Measurements from ENCODE around the gene PDZK1IP1.
A peak's percentile ranks its signal among the peaks of the same experiment; 100 is the strongest.
"Not testable (repeated sequence)": the region's sequence is repeated elsewhere in the genome, so short reads cannot be mapped to it uniquely, and the experiment has no call there.

Gene PDZK1IP1

GRCh38 chr1:47223921-47224675 lies 34.3 kb upstream of the PDZK1IP1 start:
- DNase-seq (ENCODE audit: low spot score), result no peak

DNA sequence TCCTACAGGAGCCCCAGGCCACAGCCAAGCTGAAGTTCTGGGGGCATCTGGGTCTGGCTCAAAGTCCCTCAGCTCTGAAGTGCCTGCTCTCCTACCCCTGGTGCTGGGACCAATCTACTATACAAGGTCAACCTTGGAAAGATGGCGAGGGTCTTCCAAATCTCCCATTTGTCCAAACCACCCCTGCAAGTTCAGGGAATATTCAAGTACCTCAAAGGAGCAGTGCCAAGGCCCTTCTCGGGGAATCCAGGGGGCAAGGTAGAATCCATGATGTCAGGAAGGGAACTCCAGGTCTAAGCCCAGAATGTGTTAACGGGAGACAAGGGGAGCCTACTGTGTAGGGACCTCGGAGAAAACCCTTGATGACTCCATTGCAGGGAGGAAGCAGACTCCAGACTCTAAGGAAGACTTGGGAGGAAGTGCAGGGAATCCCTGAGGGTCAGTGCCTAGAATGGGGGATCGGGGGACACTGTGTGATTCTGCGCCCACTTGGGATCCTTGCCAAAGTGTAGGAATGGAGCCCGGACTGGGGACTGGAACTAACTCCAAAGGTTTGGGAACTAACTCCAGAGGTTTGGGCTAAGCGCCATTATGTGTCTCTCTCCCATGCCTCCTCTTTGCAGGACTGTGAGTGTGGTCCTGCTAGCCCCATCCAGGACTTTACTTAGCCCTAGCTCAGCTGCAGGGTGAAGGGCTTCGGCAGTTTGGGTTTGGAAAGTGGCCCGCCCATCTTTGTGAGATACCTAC lies 33.5 kb upstream of the PDZK1IP1 start:
- DNase-seq (ENCODE audit: low spot score), result no peak

DNA sequence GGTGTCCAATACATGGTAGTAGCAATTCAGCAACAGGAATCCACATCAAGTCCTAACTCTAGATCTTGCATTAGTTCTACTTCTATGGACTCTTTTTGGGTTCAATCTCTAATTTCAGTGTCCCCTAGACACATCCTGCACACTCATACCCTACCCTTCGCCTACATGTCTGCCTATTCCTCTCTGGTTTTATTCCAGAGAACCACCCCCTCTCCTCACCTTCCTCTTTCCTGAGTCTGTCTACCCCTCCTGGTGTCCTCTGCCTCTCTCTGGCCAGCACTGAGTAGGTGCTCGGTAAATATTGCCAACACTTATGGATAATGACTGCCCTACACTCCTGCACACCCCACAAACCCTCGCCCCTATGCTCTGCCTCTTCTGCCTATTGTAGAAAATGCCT lies 32.6 kb upstream of the PDZK1IP1 start:
- no peak for DNase-seq (ENCODE audit: low spot score)

GRCh38 chr1:47219590-47220220 lies 29.9 kb upstream of the PDZK1IP1 start:
- DNase-seq (ENCODE audit: low spot score), result no peak

GRCh38 chr1:47219001-47219400 lies 29.2 kb upstream of the PDZK1IP1 start:
- no peak for DNase-seq (ENCODE audit: low spot score)

DNA sequence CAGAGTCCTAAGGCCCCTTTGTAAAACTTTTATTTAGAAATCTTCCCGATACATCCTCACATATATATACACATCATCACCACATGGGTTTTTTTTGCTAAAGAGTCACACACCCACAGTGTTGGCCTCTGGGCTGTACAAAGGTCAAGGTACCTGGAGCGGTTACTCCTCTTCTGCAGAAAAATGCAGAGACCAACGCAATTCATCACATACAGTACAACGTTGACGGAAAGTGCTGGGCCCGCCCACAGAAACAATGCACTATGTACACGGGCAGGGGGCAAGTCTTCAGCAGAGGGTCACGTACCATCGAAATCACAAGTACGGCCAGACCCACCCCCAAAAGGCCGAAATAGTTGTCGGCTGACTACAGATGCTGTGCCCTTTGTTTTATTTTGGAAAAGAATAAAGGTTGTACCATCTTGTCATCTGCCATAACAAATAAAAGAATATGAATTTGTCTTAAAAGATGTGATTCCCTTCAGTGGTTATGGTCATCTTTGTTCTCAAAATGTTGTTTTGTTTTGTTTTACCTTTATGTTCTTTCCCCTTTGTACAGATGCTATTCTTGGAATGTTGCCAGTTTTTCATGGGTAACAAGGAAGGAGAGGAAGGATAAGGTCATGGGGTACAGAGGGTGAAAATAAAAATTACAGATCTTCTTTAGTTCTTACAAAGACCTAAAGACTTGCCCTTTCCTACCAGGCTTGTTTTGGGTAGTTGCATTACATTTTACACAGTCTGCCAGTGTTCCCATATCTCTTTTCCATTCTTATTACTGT lies 26.6 kb upstream of the PDZK1IP1 start:
- no peak for DNase-seq (ENCODE audit: low spot score)

DNA sequence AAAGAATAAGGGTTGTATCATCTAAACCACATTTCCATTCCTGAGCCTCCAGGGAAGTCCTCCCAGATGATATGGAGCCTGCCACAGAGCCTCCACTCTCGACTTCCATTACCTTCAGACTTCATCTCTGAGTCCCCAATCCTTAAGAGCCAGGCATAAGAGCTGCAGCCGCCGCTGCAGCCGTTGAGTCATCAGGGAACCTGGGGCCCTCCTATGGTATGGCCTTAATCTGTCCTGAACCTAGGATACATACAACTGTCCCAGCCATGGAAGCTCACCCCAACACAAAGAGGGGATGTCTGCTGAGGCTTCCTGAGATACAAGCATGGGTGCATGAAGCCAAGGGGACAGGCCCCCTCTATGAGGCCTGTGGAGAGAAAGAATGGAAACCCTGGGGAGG lies 25.9 kb upstream of the PDZK1IP1 start:
- DNase-seq (ENCODE audit: low spot score), result no peak

DNA sequence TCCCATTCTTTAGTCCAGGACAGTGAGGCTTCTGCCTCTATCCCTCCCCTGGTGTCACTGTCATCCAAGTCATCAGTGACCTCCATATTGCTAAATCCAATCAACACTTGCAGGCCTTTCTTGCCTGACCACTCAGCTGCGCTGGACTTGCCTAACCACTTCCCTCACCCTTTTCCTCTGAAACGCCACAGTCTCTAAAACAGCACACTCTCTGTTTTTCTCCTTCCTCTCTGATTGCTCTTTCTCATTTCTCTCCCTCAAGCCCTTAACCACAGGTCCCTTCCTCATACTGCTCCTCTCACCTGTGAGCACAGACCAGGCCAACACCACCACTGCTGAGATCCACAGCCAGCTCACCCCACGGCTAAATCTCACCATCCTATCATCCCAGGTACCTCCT lies 24.7 kb upstream of the PDZK1IP1 start:
- DNase-seq (ENCODE audit: low spot score), result no peak

GRCh38 chr1:47213230-47213963 lies 23.6 kb upstream of the PDZK1IP1 start:
- peak; percentile 31 for DNase-seq (ENCODE audit: low spot score)

GRCh38 chr1:47212636-47213229 lies 22.9 kb upstream of the PDZK1IP1 start:
- no peak for DNase-seq (ENCODE audit: low spot score)

- no peak for DNase-seq (ENCODE audit: low spot score)
These were observed 22.0 kb upstream of the PDZK1IP1 start for GRCh38 chr1:47211796-47212269.

- DNase-seq (ENCODE audit: low spot score), result peak; percentile 84
These were observed 20.8 kb upstream of the PDZK1IP1 start for GRCh38 chr1:47210666-47211065.

DNA sequence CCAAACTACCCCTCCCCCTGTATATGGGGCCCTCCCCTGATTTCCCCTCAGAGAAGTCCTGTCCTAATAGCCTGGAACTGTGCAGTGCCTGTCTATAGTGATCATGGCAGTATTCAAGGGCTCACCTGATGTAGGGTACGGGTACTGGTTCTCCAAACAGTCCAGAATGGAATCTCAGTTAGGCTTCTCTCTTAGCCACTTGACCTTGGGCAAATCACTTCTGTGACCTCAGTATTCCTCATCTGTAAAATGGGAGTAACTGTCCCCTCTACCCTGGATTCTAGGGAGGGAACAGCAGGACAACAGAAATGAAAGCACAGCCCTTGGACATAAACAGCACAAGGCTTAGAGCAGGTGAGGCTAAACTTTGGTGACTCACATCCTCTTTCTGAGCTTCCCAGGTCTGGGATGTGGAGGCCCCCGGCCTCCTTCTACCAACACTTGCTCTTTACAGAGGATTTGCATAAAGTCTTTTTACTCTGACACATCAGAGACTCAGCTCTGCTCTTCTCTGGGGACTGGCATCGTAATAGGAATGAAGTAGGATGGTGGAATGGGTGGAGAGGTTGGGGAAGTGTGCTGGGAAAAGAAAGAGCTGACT lies 20.0 kb upstream of the PDZK1IP1 start:
- peak; percentile 85 for DNase-seq (ENCODE audit: low spot score)

DNA sequence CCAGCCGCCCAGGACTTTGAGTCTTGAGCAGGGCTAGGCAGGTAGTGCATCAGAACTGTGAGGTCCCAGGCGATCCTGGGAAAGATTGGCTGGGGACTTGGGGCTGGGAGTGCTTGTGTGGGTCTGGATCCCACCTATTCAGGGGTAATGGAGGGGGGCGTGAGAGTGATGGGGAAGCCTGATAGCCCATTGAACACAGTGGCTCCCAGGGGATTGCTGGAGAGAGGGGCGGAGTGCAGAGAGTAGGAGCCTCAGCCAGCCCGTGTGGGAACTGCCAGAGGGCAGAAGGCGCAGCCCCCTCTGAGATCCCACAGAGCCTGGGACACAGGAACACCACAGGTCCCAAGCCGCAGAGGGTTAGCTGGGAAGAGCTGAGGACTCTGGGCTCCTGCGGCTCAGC lies 19.3 kb upstream of the PDZK1IP1 start:
- no peak for DNase-seq (ENCODE audit: low spot score)

GRCh38 chr1:47208374-47208850 lies 18.6 kb upstream of the PDZK1IP1 start:
- no peak for DNase-seq (ENCODE audit: low spot score)

- peak; percentile 85 for DNase-seq (ENCODE audit: low spot score)
These were observed 18.1 kb upstream of the PDZK1IP1 start for GRCh38 chr1:47207803-47208373.

GRCh38 chr1:47205918-47206317 lies 16.1 kb upstream of the PDZK1IP1 start:
- DNase-seq (ENCODE audit: low spot score), result no peak

GRCh38 chr1:47203504-47203903 lies 13.7 kb upstream of the PDZK1IP1 start:
- not testable (repeated sequence) for DNase-seq (ENCODE audit: low spot score)

DNA sequence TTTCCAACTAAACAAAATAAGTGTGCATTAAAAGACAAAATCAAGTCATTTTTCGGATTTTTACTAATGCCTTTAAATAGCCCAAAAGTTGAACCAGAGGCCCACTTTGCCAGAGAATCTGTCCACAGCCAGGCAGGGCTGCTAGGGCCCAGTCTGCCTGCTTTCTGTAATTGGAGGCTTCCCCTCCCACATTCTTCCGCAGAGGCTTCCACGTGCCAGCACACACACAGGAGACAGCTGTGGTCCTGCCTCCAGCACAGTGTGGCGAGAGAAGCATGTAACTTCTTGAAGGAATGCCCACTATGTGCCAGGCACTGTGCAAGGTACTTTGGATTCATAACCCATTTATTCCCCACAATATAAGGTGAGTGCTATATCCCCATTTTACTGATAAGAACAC lies 11.3 kb upstream of the PDZK1IP1 start:
- DNase-seq (ENCODE audit: low spot score), result no peak

DNA sequence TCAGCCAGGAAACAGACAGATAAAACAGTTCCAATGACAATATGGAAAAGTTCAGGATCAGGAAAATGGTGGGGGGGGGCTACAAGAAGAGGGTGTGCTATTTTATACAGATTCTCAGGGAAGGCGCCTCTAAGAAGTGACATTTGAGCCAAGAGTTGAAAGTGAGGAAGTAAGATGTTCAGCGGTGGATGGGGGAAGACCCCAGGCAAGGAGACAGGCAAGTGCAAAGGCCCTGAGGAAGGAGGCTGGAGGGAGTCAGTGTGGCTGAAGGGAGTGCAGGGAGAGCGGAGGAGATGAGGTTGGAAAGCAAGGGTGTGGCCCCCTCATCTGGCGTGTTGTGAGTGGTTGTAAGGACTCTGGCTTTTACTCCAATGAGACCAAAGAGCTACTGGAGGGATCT lies 8.4 kb upstream of the PDZK1IP1 start:
- no peak for DNase-seq (ENCODE audit: low spot score)

All from kidney tubule cell (primary cell).